ENCODE results near the gene NMU.
A peak's percentile ranks its signal among the peaks of the same experiment; 100 is the strongest.
"Not testable (repeated sequence)": the region's sequence is repeated elsewhere in the genome, so short reads cannot be mapped to it uniquely, and the experiment has no call there.

NMU gene, protein sequence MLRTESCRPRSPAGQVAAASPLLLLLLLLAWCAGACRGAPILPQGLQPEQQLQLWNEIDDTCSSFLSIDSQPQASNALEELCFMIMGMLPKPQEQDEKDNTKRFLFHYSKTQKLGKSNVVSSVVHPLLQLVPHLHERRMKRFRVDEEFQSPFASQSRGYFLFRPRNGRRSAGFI

DNA sequence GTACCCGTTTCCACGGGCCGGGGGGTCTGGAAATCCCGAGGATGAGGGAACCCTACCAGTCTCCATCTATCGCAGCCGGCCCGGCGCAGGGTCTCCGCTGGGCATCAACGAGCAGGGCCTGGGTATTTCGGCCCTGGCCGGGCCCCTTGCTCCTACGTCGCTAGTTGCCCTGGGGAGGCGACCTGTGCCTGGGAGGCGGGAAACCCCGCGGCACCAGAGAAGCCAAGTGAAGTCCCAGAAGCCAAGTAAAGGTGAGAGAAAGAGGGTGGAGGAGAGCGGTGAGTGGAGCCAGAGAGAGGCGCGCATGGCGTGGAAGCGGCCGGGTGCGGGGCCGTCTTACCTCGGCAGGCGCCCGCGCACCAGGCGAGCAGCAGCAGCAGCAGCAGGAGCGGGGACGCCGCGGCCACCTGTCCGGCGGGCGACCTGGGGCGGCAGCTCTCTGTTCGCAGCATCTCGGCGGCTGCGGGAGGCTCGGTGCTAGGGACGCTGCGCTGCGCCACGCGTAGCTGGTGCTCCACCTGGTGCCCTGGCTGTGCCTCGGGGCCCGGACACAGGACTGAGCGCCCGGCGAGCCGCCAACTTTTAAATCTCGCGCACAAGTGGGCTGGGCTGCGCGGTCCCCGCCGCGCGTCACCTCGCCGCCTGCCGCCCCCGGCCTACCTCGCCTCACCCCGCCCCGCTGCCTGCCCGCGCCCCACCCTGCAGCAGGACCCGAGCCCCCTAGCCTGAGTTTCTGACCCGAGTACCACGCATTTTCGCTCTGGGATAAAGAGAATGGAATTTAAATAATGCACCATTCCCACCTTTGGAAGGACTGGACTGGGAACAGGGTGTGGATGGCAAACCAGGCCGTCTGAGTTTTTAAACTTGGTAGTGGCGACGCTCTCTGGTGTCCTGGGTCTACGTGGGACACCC, at the start of gene NMU:
Gene NMU, minus strand, starts transcription at position 558 of the 915 bp plus-strand sequence. Its CDS starts 106 bp downstream, at position 452.
- peak; percentile 5 for DNase-seq (ENCODE audit: low read depth)
- TF ChIP-seq, protein P1, sequence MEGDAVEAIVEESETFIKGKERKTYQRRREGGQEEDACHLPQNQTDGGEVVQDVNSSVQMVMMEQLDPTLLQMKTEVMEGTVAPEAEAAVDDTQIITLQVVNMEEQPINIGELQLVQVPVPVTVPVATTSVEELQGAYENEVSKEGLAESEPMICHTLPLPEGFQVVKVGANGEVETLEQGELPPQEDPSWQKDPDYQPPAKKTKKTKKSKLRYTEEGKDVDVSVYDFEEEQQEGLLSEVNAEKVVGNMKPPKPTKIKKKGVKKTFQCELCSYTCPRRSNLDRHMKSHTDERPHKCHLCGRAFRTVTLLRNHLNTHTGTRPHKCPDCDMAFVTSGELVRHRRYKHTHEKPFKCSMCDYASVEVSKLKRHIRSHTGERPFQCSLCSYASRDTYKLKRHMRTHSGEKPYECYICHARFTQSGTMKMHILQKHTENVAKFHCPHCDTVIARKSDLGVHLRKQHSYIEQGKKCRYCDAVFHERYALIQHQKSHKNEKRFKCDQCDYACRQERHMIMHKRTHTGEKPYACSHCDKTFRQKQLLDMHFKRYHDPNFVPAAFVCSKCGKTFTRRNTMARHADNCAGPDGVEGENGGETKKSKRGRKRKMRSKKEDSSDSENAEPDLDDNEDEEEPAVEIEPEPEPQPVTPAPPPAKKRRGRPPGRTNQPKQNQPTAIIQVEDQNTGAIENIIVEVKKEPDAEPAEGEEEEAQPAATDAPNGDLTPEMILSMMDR (IDR thresholded peaks at IDR 0.05; ENCODE audit: low read length, missing control alignments), result no peak
- peak within 1 kb of the TSS; percentile 24 for H3K4me3 ChIP-seq (replicated peaks; ENCODE audit: low read depth, low read length)

DNA sequence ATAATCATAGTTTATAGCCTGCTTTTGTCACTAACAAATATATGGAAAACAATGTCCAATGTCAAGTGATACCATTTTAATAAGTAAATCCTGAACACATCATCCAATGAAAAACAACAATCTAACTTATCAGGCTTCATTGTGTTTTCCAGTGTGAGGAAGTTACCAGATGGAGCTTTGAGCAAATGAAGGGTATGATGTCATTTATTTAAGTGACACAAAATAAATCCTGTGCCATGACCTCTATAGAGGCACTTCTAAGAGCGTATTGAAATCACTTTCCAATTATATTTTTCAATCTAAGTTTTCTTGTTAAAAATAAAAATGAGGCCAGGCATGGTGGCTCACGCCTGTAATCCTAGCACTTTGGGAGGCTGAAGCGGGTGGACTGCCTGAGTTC, 48.2 kb upstream of the NMU start:
- no peak overlapping the region for H3K4me3 ChIP-seq (replicated peaks; ENCODE audit: low read depth, low read length)
- DNase-seq (ENCODE audit: low read depth), result no peak
- TF ChIP-seq, protein P1 (IDR thresholded peaks at IDR 0.05; ENCODE audit: low read length, missing control alignments), result no peak

DNA sequence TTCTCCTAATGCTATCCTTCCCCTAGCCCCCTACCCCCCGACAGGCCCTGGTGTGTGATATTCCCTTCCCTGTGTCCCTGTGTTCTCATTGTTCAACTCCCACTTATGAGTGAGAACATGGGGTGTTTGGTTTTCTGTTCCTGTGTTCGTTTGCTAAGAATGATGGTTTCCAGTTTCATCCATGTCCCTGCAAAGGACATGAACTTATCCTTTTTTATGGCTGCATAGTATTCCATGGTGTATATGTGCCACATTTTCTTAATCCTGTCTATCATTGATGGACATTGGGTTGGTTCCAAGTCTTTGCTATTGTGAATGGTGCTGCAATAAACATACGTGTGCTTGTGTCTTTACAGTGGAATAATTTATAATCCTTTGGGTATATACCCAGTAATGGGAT, 46.7 kb upstream of the NMU start:
- DNase-seq (ENCODE audit: low read depth); H3K4me3 ChIP-seq (replicated peaks; ENCODE audit: low read depth, low read length): not testable (repeated sequence)

DNA sequence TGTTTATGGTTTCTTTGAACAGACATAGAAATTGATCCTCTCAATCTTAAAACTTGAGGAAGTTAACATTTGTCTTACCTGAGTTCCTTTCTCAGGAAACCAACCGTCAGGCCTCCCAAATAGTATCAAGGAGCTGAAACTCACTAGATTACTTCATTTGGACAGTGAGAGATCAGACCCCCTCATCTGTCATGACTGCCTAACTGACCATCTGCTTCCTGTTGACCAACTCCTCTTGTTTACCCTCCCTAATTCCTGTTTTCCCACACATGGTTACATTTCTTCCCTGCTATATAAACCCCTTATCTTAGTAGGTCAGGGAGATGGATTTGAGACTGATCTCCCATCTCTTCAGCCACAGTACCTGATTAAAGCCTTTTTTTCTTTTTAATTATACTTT, 46.2 kb upstream of the NMU start:
- DNase-seq (ENCODE audit: low read depth), result no peak
- no peak overlapping the region for H3K4me3 ChIP-seq (replicated peaks; ENCODE audit: low read depth, low read length)
- TF ChIP-seq, protein P1 (IDR thresholded peaks at IDR 0.05; ENCODE audit: low read length, missing control alignments), result no peak

DNA sequence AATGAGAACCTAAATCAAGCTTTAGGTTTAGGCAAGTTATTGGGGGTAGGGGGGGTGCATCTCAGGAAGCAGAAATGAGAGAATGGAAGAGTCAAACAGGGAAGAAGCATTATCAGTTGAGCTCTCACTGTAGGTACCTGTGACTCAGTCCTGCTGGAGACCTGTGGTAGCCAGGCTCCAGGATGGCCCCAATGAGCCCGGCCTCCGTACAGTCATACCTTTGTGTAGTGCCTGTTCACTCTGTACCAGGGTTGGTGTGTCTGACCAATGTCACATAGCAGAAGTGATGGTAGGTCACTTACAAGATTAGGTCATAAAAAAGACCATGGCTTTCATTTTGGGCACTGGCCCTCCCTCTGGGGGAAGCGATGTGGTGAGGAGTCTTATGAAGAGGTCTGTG, 45.3 kb upstream of the NMU start:
- no peak overlapping the region for H3K4me3 ChIP-seq (replicated peaks; ENCODE audit: low read depth, low read length)
- TF ChIP-seq, protein P1 (IDR thresholded peaks at IDR 0.05; ENCODE audit: low read length, missing control alignments), result no peak
- no peak for DNase-seq (ENCODE audit: low read depth)

DNA sequence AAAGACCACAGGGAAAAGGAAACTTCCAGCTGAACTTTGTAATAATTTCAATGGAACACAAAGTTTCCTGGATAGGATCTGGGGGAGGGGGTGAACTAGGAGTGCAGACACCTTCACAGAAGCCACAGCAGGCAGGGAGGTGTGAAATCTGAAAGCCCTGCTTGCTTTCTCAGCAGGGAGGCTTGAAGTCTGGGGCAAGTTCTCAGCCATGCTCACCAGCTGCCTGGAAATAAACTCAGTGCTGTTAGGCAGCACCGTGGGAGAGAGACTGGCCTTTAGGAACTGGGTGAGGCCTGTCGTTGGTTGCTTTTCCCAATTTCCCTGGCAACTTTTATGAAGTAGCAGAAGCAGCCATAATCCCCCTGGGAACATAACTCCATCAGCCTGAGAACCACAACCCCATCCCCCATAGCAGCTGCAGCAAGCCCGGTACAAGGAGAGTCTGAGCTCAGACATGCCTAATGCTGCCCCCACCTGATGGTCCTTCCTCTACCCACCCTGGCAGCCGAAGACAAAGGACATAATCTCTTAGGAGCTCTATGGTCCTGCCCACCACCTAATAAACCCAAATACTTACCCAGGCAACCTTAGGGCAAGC, 39.2 kb upstream of the NMU start:
- TF ChIP-seq, protein P1 (IDR thresholded peaks at IDR 0.05; ENCODE audit: low read length, missing control alignments), result no peak
- DNase-seq (ENCODE audit: low read depth), result no peak
- no peak overlapping the region for H3K4me3 ChIP-seq (replicated peaks; ENCODE audit: low read depth, low read length)

DNA sequence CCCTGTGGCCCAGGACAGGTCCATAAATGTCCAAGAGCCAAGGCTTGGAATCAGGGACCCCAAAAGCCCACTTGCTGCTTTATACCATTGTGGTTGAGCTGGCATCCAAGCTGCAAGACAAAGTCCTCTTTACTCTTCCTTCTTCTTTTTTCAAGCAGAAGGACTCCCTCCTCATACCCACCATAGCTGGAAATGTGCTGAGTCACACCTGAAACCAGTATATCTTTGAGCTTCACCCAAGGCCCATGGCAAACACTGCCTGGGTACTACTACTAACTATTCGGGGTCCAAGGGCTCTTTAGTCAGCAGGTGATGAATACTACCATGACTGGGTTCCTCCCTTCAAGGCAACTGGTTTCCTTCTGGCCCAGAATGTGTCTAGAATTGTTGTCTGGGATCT, 37.3 kb upstream of the NMU start:
- no peak for DNase-seq (ENCODE audit: low read depth)
- TF ChIP-seq, protein P1 (IDR thresholded peaks at IDR 0.05; ENCODE audit: low read length, missing control alignments), result no peak
- H3K4me3 ChIP-seq (replicated peaks; ENCODE audit: low read depth, low read length), result no peak overlapping the region
